HG03457 (cell line): ENCODE data around the gene N4BP2L1.
A peak's percentile ranks its signal among the peaks of the same experiment; 100 is the strongest.

Experiments
- ATAC-seq: cut with Tn5 transposase; IDR thresholded peaks from one replicate; pipeline ENCODE4 v1.9.1; 2021; ENCODE audit warnings: moderate number of reproducible peaks; ENCODE audit not compliant: unreplicated experiment

Gene N4BP2L1

DNA sequence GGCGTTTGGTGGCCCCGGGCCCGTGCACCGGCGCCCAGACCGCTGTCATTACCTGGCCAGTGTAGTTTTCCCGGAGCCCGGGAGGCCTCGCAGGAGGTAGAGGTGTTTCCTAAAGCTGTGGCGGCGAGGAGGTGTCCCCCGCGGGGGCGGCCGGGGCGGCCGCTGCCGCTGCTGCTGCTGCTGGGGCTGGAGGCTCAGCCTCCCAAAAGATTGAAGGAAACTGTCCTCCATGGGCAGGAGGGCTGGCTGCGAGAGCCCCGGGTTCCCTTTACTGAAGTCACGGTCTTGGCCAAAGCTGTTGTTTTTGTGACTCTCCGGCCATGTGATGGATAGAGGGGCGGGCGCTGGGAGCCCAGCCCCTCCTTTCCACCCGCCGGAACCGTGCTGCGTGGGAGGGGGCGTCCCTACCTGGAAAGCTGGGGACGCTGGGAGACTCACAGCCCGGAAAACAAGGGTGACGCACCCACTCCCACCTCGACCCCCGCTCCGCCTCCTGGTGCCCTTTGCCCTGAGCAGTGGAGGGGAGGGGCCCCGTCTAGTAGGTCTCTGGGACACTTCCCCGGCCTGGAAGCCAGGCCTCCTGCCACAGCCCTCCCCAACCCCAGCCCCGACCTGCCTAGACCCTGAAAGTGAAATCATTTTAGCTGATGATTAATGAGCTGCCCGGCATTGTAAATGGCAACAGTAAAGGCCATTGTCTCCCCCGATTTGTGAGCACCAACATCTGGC is at the start of gene N4BP2L1:
Gene N4BP2L1, minus strand, starts transcription at position 279 of the 729 bp plus-strand sequence. Its CDS starts 48 bp downstream, at position 231.
- peak; percentile 56 for ATAC-seq

DNA sequence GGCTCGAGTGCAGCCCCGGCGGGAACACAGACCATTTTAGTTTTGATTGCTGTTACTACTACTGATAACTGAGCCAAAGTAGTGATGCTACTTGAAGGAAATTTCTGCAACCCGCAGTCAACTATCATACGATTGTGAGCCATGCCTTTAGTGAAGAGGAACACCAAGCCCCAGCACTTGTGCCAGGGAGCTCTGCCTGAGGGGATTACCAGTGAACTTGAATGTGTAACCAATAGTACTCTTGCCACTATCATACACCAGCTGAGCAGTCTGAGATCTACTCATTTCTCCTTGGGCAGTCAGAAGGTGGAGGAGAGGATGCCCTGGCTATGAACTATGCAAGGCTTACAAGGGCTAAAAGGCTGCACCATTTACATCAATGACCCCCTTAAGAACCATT is 49.0 kb upstream of the N4BP2L1 start:
- ATAC-seq: no peak

DNA sequence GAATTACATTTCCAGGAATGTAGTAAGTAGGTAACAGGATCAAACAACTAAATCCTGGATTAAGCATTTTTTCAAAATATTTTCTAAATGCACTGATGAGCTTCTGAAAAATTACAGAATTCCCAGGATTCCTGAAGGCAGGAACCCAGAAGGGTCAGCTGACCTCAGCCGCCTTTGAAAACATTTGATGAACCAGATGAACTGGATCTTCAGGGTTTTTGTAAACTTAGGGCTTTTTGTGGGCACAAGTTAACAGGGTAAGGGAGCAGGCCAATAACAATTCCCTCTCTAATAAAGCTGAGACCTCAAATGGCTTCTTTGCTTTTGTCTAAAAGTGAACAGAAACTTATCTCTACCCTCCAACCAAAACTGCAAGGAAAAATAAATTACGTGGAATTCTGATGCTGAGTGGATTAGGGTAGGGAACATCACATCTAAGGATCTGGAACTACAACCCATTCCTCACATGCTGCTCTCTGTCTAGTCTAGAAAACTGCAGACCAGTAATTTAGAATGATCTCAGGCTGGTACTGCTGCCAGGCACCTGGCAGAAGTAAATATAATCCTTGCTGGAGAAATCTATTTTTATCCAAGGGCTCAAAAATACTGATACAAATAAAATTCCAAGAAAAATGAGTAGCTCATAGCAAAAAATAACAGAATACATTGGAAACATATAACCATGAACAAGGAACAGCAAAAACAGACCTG is 48.2 kb upstream of the N4BP2L1 start:
- no peak for ATAC-seq

DNA sequence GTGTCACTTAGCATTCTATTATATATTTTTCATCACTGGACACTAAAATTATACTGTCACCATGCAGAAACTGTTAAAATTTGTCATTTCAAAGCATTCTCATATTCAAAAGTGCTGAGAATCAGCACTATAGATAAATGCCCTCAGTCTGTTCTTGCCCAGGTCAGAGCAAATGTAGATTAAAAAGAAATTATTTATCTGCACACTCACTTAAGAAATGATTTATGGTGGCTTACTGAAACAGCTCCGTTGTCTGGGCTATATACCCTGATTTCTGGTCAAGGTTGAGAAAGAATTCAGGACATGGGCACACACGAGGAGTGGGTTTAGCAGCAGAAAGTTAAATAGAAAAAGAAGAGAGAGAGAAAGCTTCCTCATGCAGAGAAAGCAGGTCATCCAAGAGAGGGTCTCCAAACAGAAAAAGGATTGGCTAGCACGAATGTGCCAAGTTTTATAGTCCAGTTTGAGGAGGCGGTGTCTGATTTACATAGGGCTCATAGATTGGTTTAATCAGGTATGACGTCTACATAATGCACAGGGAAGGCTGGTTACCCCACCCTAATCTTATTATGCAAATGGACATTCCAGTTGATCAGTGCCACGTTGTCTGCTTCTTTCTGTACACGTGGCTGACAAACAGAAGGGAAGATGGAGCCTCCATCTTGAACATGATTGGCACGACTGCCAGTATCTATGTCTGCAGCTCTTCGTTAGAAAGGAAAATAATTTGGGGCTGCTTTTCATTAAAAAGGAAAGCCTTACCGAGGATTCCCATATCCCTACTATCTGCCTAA is 47.3 kb upstream of the N4BP2L1 start:
- no peak for ATAC-seq

DNA sequence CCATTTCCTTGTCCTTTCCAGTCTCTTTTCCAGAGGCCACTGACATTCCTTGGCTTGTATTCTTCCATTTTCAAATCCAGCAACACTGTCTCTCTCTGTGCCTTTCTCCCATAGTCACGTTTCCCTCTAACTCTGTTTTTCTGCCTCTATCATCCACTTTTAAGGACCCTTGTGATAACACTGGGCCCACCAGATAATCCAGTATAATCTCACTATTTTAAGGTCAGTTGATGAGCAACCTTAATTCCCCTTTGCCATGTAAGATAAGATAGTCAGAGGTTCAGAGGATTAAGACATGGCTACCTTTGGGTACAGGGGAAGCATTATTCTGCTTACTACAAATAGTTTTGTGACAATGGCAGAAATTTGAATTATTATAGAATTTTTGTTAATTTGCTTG is 45.7 kb upstream of the N4BP2L1 start:
- no peak for ATAC-seq

DNA sequence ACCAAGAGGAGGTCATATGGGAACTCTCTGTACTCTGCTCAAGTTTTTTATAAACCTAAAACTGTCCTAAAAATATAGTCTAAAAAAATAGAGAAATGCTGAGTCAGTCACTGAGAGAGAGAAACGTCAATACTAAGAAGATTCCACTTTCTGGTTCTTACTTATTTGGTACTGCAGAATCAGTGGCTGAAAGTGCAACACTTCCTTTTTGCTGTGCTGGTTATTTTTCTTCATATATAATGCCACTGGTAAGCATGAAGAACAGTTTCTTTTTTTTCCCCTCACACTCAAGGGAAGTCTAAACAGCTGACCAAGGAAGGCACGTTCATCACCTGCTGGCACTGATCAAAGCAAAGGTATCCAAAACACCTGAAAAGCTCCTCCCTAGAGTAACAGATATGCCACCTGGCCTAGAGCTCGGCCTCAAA is 44.3 kb upstream of the N4BP2L1 start:
- ATAC-seq: no peak

DNA sequence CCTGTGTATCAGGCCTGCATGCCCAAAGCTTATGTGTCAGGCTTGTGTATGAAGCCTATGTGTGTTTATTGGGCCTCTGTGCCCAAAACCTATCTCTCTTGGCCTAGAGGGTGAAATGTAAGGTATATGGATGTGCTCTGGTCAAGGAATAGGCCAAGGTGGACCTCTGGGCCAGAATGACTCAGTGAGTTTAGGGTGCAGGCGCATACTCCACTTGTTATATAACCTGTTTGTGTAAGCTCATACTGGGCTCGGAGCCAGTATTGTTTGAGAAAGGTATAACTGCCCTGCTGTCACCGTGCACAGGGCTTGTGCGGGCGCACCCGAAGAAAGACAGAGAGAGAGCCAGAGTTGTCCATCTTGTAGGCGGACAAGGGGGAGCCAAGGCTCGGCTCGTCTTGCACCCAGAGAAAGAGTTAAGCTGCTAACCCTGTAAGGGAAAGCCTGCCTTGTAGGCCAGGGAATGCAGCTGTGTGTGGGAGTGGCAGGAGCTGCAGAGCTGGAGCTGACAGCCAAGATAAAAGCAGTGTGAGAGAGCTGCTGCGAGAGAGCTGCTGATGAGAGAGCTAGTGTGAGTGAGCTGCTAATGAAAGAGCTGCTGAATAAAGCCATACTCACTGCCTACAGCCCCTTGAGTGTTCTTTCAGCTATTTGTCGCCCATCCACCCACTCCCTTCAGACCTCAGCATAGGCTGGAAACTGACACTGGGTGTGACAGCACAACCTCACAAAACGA is 43.4 kb upstream of the N4BP2L1 start:
- ATAC-seq: no peak

DNA sequence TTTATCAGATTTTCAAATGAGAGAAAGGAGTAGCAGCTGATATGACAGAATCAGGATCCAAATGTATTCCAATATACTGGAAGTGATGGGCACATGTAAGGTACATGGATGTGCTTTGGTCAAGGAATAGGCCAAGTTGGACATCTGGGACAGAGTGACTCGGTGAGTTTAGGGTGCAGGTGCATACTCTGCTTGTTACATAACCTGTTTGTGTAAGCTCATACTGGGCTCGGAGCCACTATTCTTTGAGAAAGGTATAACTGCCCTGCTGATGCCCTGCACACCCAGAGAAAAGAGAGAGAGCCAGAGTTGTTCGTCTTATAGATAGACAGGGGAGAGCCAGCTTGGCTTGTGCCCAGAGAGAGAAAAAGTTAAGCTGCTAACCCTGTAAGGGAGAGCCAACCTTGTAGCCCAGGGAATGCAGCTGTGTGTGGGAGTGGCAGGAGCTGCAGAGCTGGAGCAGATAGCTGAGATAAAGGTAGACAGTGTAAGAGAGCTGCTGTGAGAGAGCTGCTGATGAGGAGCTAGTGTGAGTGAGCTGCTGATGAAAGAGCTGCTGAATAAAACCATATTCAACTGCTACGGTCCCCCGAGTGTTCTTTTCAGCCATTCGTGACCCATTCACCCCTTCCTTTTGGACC is 40.7 kb upstream of the N4BP2L1 start:
- ATAC-seq: no peak

DNA sequence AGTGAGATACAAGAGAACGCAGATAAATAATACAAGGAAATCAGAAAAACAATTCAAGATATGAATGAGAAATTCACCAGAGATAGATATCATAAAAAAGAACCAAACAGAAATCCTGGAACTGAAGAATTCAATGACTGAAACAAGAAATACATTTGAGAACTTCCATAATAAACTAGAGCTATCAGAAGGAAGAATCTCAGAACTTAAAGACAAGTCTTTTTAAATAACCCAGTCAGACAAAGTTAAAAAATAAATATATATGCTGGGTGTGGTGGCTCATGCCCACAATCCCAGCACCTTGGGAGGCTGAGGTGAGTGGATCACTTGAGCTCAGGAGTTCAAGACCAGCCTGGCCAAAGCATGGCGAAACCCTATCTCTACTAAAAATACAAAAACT is 28.7 kb upstream of the N4BP2L1 start:
- no peak for ATAC-seq

DNA sequence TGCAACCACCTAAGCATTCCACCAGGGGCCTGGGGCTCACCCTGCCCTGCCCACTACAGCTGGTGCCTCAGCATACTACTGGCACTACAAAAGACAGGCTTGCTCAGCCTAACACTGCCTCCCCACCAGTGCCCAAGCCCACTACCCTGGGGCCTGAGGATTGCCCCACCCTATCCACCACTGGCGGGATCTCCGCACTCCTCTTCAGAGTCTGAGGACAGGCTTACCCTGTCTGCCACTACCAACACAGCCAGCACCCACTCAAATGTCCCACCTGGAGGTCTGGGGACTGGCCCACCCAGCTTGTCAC is 27.6 kb upstream of the N4BP2L1 start:
- ATAC-seq: no peak

DNA sequence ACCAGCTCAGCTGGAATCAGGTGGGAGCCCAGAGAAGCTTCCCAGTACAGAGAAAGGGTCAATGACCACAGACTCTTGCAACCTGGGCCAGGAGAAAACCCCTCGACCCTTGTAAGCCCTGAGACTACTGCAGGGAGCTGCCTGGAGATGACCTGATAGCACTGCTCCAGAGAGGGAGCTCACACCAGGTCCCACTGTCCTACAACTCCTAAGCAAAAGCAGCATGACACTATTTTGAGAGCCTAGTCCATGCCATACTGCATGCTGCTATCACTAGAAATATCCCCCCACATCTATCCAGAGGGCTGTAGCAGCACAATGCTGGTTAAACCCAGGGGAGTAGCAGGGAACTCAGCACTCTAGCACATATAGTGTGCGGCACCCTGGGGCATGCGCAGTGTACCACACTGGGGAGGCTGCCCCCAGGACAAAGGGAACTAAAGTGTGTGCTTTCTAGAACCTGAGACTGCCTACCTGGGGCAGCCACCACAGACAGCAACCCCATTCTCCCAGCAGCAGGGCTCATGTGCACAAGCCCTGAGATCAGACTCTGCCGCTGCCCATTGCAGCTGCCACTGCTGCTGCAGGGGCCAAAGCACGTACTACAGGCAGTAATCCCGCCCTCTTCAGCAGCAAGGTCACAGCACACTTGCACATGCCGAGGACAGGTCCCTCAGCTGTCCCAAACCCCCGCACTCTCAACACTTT is 27.1 kb upstream of the N4BP2L1 start:
- ATAC-seq: no peak

DNA sequence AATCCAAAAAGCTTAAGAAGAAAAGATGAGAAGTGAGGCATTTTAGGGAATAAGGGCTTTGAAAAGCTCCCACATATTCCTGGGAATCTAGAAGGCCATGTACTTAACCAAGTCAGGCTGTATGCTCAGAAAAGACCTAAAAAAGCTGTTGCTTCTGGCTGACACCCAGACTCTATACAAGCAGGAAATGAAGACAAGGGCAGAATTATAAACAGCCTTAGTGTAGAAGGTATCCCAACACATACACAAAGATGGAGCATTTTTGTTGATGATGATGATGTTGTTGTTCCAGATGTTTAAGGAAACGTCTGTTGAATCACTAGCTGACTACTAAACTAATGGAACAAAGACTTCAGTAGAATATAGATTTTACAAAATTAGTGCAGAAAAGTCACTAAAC is 26.1 kb upstream of the N4BP2L1 start:
- no peak for ATAC-seq

DNA sequence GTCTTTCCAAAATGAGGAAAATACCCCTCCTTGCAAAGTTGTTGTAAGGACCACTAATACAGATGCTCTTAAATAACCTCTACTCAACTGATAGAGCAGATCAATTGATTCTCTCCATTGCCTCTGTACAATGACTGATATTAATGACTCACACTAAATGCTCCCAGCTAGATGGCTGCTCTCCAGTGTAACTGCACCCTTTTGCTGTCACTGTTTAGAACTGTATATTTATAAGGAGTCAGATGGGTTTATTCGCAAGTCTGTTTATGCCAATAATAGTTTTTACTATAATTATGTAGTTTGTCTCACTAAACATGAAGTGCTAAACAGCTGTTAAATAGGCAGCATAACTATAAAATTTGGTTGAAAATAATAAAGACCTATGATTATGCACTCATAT is 21.0 kb upstream of the N4BP2L1 start:
- ATAC-seq: no peak

DNA sequence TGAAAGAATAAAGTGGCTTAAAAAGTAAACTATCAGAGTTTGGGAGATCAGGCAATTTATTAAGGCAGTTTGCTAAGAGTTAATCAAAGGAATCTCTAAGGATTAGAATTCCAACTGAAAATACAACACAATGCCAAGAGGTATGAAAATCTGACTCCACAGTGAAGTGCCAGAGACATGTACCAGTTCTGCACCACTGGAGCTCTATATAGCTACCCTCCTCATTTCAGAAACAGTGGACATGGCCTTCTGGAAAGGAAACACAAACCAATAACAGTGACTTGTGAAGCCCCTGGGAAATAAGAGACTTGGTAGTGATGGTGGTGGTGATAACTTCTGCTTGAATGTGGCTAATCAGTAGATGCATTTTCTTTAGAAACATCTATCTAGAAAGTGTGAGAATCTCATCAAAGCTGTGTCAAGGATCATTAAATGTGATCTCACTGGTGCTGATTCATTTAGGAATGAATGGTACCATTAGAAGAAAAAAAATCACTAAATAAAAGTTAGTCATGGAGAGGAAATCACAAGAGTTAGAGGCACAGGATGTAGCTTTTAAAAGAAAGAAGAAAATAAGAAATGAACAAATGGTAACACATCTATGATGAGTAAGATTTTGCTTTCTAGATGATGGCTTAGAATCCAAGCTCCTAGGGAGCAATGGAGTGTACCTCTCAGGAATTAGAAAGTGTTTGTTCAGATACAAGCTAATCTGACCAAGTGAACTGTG is 20.1 kb upstream of the N4BP2L1 start:
- ATAC-seq: no peak

DNA sequence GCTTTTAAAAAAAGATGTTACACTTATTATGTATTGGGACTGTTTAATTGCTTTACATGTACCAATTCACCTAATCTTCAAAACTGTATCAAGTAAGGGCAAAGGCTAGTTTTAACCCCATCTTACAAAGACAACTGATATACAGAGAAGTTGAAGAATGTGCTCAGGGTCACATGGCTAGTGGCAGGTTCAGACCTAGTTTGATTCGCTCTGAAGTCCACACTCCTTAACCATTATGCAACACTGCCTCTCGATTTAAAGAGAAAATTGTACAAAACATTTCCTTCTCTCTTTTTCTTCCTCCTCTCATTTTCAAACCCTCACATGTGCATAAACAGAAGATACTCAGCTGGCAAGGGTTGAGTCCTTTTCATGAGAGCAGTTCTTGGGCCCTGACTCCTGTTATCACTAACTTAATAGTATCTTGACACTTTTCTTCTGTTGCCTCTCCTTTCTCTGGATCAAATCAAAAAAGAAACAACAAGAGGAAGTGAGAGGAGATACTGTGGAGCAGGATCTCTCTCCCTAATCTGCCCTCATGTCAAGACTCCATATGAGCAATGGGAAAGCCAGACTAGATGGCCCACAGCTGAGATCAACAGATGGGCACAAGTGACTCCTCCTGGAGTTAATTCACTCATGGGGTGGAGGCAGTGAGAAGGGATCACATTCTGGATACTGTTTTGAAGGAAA is 19.0 kb upstream of the N4BP2L1 start:
- ATAC-seq: no peak

DNA sequence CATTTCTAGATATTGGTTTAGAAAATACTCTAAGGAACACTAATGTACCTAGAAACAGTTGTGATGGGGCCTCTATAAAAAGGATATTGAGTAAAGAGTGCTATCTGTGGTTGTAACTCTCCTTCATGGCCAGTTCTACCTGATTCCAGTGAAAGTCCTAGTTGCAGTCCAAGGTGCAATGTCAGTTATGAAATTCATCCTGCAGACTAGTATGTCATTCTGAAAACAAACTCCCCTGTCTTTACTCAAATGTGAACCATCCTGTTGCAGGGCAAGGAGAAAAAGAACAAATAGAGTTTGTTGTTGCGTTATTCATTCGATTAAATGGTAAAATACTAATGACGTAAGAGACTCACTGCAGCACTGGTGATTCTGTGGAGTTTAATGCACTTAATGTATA is 18.3 kb upstream of the N4BP2L1 start:
- no peak for ATAC-seq

DNA sequence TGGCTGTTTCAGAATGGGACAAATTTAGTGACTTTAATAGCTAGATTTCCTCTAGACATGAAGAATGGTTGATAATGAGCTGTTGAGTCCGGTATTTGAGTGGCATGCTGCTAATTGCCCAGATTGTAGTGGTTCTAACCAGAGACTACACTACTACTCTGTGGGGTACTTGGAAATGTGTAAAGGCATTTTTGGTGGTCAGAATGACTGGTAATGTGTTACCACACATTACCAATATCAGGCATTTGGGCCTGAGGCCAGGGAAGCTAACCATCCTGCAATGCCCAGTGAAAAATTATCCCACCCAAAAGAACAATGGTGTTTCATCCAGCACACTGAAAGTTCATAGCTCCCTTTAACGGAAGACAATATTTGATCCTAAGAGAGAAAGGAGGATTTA is 17.5 kb upstream of the N4BP2L1 start:
- ATAC-seq: no peak

DNA sequence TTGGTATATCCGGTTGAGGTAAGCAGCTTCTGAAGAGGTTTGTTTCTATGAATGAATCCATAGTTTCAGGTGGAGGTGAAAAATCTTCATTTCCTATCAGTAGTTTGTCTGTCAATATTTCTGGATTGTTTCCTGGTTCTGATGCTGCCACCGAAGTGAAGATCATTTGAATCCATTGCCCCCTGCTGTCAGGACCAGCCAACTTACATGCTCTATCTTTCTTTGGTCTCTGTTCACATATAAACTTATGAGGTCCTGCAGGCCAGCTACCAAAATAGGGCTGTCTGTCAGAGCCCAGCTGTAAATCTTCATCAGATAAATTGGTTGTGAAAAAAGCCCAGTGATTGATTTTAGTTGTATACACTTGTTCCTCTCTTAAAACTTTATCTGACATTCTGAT is 15.2 kb upstream of the N4BP2L1 start:
- no peak for ATAC-seq

DNA sequence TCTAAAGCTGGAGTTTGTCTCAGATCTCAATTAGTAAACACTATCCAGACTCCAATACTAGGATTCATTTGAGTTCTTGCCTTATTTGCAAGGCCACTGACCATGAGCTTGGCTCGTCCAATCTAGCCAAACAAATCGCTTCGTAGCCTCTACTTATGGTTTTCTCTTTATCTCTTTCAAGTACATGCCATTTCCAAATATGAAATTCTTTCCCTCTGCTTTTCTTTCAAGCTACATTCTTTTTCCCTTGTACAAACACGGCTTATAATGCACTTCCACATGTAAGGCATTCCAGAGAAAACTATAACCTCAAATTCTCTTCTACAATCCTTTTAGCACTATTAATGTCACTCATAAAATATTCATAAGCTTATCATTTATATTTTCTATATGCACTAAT is 10.9 kb upstream of the N4BP2L1 start:
- ATAC-seq: no peak
